BJ (cell line): ENCODE data around the gene PSMC2. TPM values are rescaled to one million over a fixed set of nuclear protein-coding genes. Genes with fewer than 3 reads are reported as not detected.

Experiments used
- CTCF ChIA-PET: fragments of 350-600 bp; formaldehyde crosslinking; extraction: SDS; loops from one replicate; lab custom pipeline; 2021; ENCODE audit warnings: antibody characterized with exemption, inconsistent platforms; lab: Yijun Ruan, JAX
- POLR2A ChIA-PET: fragments of 300-600 bp; sonication (Branson Sonifier 250); formaldehyde crosslinking; extraction: SDS; loops from one replicate; lab custom pipeline; 2021; ENCODE audit warnings: antibody characterized with exemption; lab: Charles Lee
- DNase-seq: peaks from one replicate; pipeline ENCODE4 v3.0.0-alpha.2; 2011; ENCODE audit warnings: low read depth
- H3K27me3 ChIP-seq: 2 replicates; pipeline ENCODE4 v1.6.0; 2011; ENCODE audit warnings: low read length; ENCODE audit not compliant: control insufficient read depth, insufficient read depth
- H3K36me3 ChIP-seq: 2 replicates; pipeline ENCODE4 v1.5.1; 2011; ENCODE audit warnings: low read length; ENCODE audit not compliant: control insufficient read depth, insufficient read depth
- H3K4me3 ChIP-seq: 2 replicates; pipeline ENCODE4 v1.5.1; 2011; ENCODE audit warnings: low read depth, mild to moderate bottlenecking, control low read depth, low read length
- polyA plus RNA-seq: library from polyadenylated mRNA; depleted of rRNA; stranded (reverse); fragments of >200 nt; gene quantifications from 2 replicates; pipeline ENCODE4 v1.2.3, GENCODE V29; 2011; rRNA removed
- small RNA-seq: library from RNA; depleted of rRNA; stranded (forward); fragments of <200 nt; gene quantifications from one replicate; pipeline ENCODE3, GENCODE V24; 2012; ENCODE audit warnings: low replicate concordance, low read depth; ENCODE audit not compliant: insufficient read length
- TF ChIP-seq, protein P1 (sequence below): IDR thresholded peaks from 2 replicates; pipeline ENCODE4 v1.5.1; 2011; ENCODE audit warnings: low read depth, mild to moderate bottlenecking, control low read depth, inconsistent platforms, low read length, moderate library complexity; ENCODE audit not compliant: insufficient read depth

The PSMC2 gene
- polyA plus RNA-seq, 1 experiment: 103 TPM

DNA sequence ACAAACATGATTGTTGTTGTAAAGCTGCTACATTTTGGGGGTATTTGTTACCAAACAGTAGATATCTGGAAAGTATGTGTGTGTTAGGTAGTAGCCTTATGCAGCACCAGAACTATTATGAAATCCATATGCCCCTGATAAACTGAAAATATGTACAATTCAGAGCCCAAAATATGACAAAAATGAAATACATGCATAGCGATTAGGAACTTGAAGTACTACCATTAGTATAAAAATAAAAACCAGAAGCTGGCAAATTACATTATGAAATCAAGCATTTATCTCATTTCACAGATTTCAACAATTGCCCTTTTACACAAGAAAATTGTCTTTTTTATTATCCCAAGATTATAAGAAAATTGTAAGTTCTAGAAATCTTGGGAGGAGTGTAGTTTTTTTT is 64.7 kb downstream of the PSMC2 start:
- Histone ChIP-seq H3K27me3 (no peaks in the 10 kb centered on the region), H3K4me3 (no peak overlapping the region), H3K36me3 (no peaks in the 10 kb centered on the region)
- TF ChIP-seq, protein P1, sequence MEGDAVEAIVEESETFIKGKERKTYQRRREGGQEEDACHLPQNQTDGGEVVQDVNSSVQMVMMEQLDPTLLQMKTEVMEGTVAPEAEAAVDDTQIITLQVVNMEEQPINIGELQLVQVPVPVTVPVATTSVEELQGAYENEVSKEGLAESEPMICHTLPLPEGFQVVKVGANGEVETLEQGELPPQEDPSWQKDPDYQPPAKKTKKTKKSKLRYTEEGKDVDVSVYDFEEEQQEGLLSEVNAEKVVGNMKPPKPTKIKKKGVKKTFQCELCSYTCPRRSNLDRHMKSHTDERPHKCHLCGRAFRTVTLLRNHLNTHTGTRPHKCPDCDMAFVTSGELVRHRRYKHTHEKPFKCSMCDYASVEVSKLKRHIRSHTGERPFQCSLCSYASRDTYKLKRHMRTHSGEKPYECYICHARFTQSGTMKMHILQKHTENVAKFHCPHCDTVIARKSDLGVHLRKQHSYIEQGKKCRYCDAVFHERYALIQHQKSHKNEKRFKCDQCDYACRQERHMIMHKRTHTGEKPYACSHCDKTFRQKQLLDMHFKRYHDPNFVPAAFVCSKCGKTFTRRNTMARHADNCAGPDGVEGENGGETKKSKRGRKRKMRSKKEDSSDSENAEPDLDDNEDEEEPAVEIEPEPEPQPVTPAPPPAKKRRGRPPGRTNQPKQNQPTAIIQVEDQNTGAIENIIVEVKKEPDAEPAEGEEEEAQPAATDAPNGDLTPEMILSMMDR: no peak
- DNase-seq: no peak
- ChIA-PET POLR2A (no interaction called here), CTCF (no interaction called here)

DNA sequence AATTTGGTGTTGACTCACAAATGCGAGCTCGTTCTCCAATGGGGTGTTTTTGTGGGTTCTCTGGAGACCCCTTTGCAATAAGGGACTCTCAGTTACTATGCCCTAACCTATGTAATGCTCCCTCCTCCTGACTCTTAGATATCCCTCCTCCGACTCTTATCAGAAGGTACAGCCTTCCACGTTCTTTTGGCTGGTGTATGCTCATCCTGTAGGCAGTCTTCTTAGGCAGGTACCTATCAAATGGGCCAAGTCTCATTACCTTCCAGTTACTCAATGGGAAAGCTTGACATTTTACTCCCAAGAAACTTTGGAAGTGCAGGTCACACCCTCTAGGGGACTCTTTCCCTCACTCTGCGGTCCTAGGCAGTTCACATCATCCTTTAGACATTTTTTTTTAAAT is 66.0 kb downstream of the PSMC2 start:
- H3K27me3 ChIP-seq: no peaks in the 10 kb centered on the region
- no peak overlapping the region for H3K4me3 ChIP-seq
- POLR2A ChIA-PET: no interaction called here
- no peaks in the 10 kb centered on the region for H3K36me3 ChIP-seq
- TF ChIP-seq, protein P1: no peak
- CTCF ChIA-PET: no interaction called here
- DNase-seq: no peak

DNA sequence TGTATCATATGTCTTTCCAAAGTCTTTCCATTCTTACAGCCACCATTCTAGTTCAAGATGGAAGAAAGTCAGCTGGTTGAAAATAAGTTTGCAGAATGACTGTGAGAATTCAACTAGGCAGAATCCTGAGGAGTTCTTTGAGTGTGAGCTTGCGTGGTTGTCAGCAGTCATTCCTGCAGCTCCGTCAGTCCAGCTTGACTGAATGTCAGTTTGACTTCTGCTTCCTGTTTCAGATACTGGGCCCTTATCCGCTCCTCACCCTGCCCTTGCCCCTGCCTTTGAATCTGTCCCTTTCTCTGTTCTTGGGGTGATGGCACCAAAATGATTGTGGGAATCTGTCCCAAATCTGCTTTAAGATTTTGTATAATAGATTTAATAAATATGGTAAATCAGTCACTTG is 70.8 kb downstream of the PSMC2 start:
- CTCF ChIA-PET: interaction anchor here (0.9 kb wide), 1 partner anchor 27 kb away, joined by 5 read pairs; the partner anchor contains the start of gene SLC26A5
- POLR2A ChIA-PET: no interaction called here

More for the DNA sequence above, 70.8 kb downstream of the PSMC2 start:
- TF ChIP-seq, protein P1: no peak
- DNase-seq: no peak
- H3K36me3 ChIP-seq: no peaks in the 10 kb centered on the region
- no peaks in the 10 kb centered on the region for H3K27me3 ChIP-seq
- no peak overlapping the region for H3K4me3 ChIP-seq

Small RNAs within 50 kb of the gene (small RNA-seq; reads per million reads assigned to genes)
- gene RPS29P16: not detected

Other genes with a start within 250 kb of the PSMC2 start
- gene NAPEPLD, start 198.5 kb upstream of the PSMC2 start, polyA plus RNA-seq: 2.9 and 4.9 TPM in 2 replicates
- 44.3 and 56.7 TPM in 2 replicates for gene PMPCB, start 50.2 kb upstream of the PSMC2 start, polyA plus RNA-seq
- 9.1 and 12.2 TPM in 2 replicates for gene DNAJC2, start 2.9 kb upstream of the PSMC2 start, polyA plus RNA-seq
- gene SLC26A5, start 98.6 kb downstream of the PSMC2 start, polyA plus RNA-seq: not detected in 2 replicates